K562 (cell line): ENCODE measurements around the gene BACE2. TPM values are rescaled to one million over a fixed set of nuclear protein-coding genes. Genes with fewer than 3 reads are reported as not detected.

ENCODE experiments used
- ATAC-seq: fragments of 200-7000 bp; cut with Tn5 transposase; 3 replicates; pipeline ENCODE4 v1.9.1; 2020; ENCODE audit warnings: moderate library complexity
- BruUV-seq: library from RNA; stranded (reverse); fragments of 400-500 nt; replicated peaks from 2 replicates; lab custom pipeline; 2021; lab: Mats Ljungman, UMichigan
- CTCF ChIA-PET: fragments of 300-600 bp; formaldehyde crosslinking; extraction: SDS; loops from one replicate; lab custom pipeline; 2021; ENCODE audit warnings: low intra/inter-chr PET ratio; lab: Yijun Ruan, JAX
- POLR2A ChIA-PET: fragments of 300-600, 350-650 bp; sonication (Branson Sonifier 250); formaldehyde crosslinking; extraction: SDS; loops from one replicate; lab custom pipeline; 2021; ENCODE audit warnings: antibody characterized with exemption, inconsistent platforms; lab: Yijun Ruan, JAX
- DNase-seq, 4 experiments: peaks; one replicate each; pipeline versions ENCODE4 v3.0.0 to v3.0.0-alpha.2; 2011 to 2018; ENCODE audit warnings: low spot score in 3 of 4, mixed read lengths in 3 of 4; ENCODE audit errors: extremely low read depth in 1 of 4
- FAIRE-seq: peaks from 2 replicates; lab custom pipeline; 2011; peaks lifted over from hg19 to GRCh38; lab: Jason Lieb, UNC
- H2AFZ ChIP-seq: 2 replicates; pipeline ENCODE4 v1.6.0; 2011; ENCODE audit warnings: low read depth, low read length, control low read depth, inconsistent platforms
- H3K27ac ChIP-seq: fragments of 200-600 bp; 3 replicates; pipeline ENCODE4 v1.8.0; 2011; ENCODE audit warnings: low read depth, mild to moderate bottlenecking, control low read depth, inconsistent platforms, low read length, moderate library complexity, mixed read lengths; ENCODE audit errors: extremely low read depth
- H3K27me3 ChIP-seq, 2 experiments: fragments of 300-600 bp in 1 of 2; 2 replicates in 1 of 2; 3 replicates in 1 of 2; pipeline versions ENCODE4 v1.6.0 to v1.8.0; 2011; ENCODE audit warnings: inconsistent platforms in 2 of 2, low read length in 2 of 2, mild to moderate bottlenecking in 1 of 2, mixed read lengths in 1 of 2, moderate library complexity in 1 of 2; ENCODE audit not compliant: control insufficient read depth in 2 of 2, insufficient read depth in 2 of 2
- H3K36me3 ChIP-seq: fragments of 300-600 bp; 3 replicates; pipeline ENCODE4 v1.8.0; 2011; ENCODE audit warnings: mild to moderate bottlenecking, low read length, inconsistent platforms; ENCODE audit not compliant: control insufficient read depth, insufficient read depth
- H3K4me1 ChIP-seq, 2 experiments: fragments of 200-600 bp in 1 of 2; replicated peaks in 1 of 2; 2 replicates in 1 of 2; 3 replicates in 1 of 2; pipeline versions ENCODE4 v1.5.1 to v1.8.0; 2011; ENCODE audit warnings: inconsistent platforms in 2 of 2, low read length in 2 of 2, mild to moderate bottlenecking in 1 of 2, mixed read lengths in 1 of 2, moderate library complexity in 1 of 2; ENCODE audit not compliant: control insufficient read depth in 2 of 2, insufficient read depth in 2 of 2
- H3K4me2 ChIP-seq: 2 replicates; pipeline ENCODE4 v1.6.1; 2011; ENCODE audit warnings: low read length, control low read depth, inconsistent platforms, mixed read lengths; ENCODE audit not compliant: insufficient read depth
- H3K4me3 ChIP-seq: fragments of 200-600 bp; sonication (generic), shearing (Covaris generic); 2 replicates; pipeline ENCODE4 v1.5.1; 2016; ENCODE audit warnings: control low read depth, inconsistent platforms
- H3K79me2 ChIP-seq: fragments of 200-600 bp; 3 replicates; pipeline ENCODE4 v1.8.0; 2011; ENCODE audit warnings: low read length, inconsistent platforms; ENCODE audit not compliant: control insufficient read depth, insufficient read depth
- H3K9ac ChIP-seq, 2 experiments: 2 replicates each; pipeline versions ENCODE4 v1.6.0 to v1.6.1; 2011; ENCODE audit warnings: low read depth in 2 of 2, low read length in 2 of 2, control low read depth in 1 of 2, inconsistent platforms in 1 of 2, mild to moderate bottlenecking in 1 of 2, mixed read lengths in 1 of 2; ENCODE audit not compliant: insufficient read depth in 1 of 2
- H3K9me1 ChIP-seq: one replicate; pipeline ENCODE4 v1.6.0; 2011; ENCODE audit warnings: inconsistent platforms, mild to moderate bottlenecking, low read length, moderate library complexity; ENCODE audit not compliant: control insufficient read depth, insufficient read depth
- H3K9me3 ChIP-seq: replicated peaks from 2 replicates; pipeline ENCODE4 v1.5.1; 2011; ENCODE audit warnings: low read depth, low read length, inconsistent platforms; ENCODE audit not compliant: control insufficient read depth, insufficient read depth
- H4K20me1 ChIP-seq: replicated peaks from 2 replicates; pipeline ENCODE4 v1.6.1; 2011; ENCODE audit warnings: low read length, inconsistent platforms, mixed read lengths; ENCODE audit not compliant: control insufficient read depth, insufficient read depth
- CC2D1A ChIP-seq: fragments of 450-650 bp; IDR thresholded peaks from 2 replicates; pipeline ENCODE4 v1.6.1; 2017; ENCODE audit warnings: mild to moderate bottlenecking
- NONO ChIP-seq, 2 experiments: fragments of 200-400 bp in 1 of 2; fragments of 450-650 bp in 1 of 2; formaldehyde crosslinking in 1 of 2; IDR thresholded peaks; 2 replicates each; pipeline ENCODE4 v1.6.1; 2017; ENCODE audit warnings: low read depth in 2 of 2, mild to moderate bottlenecking in 2 of 2, moderate library complexity in 2 of 2, low read length in 1 of 2
- PRPF4 ChIP-seq: fragments of 200-400 bp; formaldehyde crosslinking; IDR thresholded peaks from one replicate; pipeline ENCODE4 v1.6.1; 2017; ENCODE audit warnings: low read length, low read depth, mild to moderate bottlenecking; ENCODE audit not compliant: insufficient read depth, poor library complexity, severe bottlenecking
- RBM15 ChIP-seq: fragments of 200-400 bp; formaldehyde crosslinking; IDR thresholded peaks from 2 replicates; pipeline ENCODE4 v1.6.1; 2018; ENCODE audit warnings: mild to moderate bottlenecking, low read length, moderate library complexity; ENCODE audit not compliant: insufficient read depth
- SREBF1 ChIP-seq: fragments of 150-350 bp; IDR thresholded peaks from 2 replicates; pipeline ENCODE4 v1.6.1; 2014; ENCODE audit warnings: antibody characterized with exemption, low read depth, low read length, borderline replicate concordance
- TEAD2 ChIP-seq: fragments of 450-650 bp; IDR thresholded peaks from 2 replicates; pipeline ENCODE4 v1.6.1; 2016; ENCODE audit warnings: missing genetic modification characterization, control low read depth, missing compliant biosample characterization
- ZBTB11 ChIP-seq, 3 experiments: fragments of 200-800 bp in 1 of 3; fragments of 250-450 bp in 1 of 3; fragments of 450-650 bp in 1 of 3; sonication (Bioruptor Pico) in 1 of 3; sonication (Bioruptor generic) in 1 of 3; formaldehyde crosslinking in 1 of 3; IDR thresholded peaks; 2 replicates each; pipeline versions ENCODE4 v1.6.1 to v1.8.0; 2016 to 2022; ENCODE audit warnings: mild to moderate bottlenecking in 2 of 3, missing genetic modification characterization in 2 of 3, missing compliant biosample characterization in 1 of 3, moderate library complexity in 1 of 3
- ZKSCAN1 ChIP-seq: fragments of 150-350 bp; IDR thresholded peaks from 2 replicates; pipeline ENCODE4 v1.6.1; 2016; ENCODE audit warnings: low read depth, low read length
- ZNF253 ChIP-seq: fragments of 250-450 bp; sonication (Bioruptor Pico); conservative IDR thresholded peaks from 2 replicates; pipeline ENCODE4 v1.6.1; 2021; ENCODE audit warnings: mild to moderate bottlenecking
- ZNF280A ChIP-seq: fragments of 450-650 bp; IDR thresholded peaks from 2 replicates; pipeline ENCODE4 v1.6.1; 2018; ENCODE audit warnings: mild to moderate bottlenecking, low read depth; ENCODE audit not compliant: partially characterized antibody
- ZNF316 ChIP-seq: fragments of 450-650 bp; IDR thresholded peaks from 2 replicates; pipeline ENCODE4 v1.6.1; 2016
- ZNF561 ChIP-seq: fragments of 450-650 bp; formaldehyde crosslinking; conservative IDR thresholded peaks from 2 replicates; pipeline ENCODE4 v1.4.0; 2020; ENCODE audit warnings: mild to moderate bottlenecking, moderate library complexity
- WGBS: fragments of 100-300 bp; shearing (Covaris generic); methylation state at CpG from one replicate; pipeline ENCODE4 v1.1.6; 2016; ENCODE audit warnings: low coverage, mixed read lengths; ENCODE audit not compliant: insufficient coverage; ENCODE audit errors: missing lambda C conversion rate; 5-methylcytosine and 5-hydroxymethylcytosine counted together
- in situ Hi-C: fragments of 300-500 bp; cut with MboI; formaldehyde crosslinking; loops from 4 replicates; pipeline ENCODE4 v1.15.0; 2018; ENCODE audit warnings: inconsistent platforms, mixed read lengths
- intact Hi-C: fragments of 100-400 bp; cut with micrococcal nuclease; formaldehyde crosslinking; loops from 2 replicates; pipeline ENCODE4 v1.14.2; 2022
- polyA plus RNA-seq, 8 experiments: library from polyadenylated mRNA; depleted of rRNA in 4 of 8; stranded (reverse) in 5 of 8; unstranded in 3 of 8; fragments of >200 nt; fragmentation: Nextera tagmentation in 2 of 8; fragmentation: Illumina TruSeq in 1 of 8; extraction: Ambion mirVana in 2 of 8; extraction: Trizol in 1 of 8; gene quantifications; 2 replicates each; pipeline versions ENCODE4 v1.2.1 to v1.2.3, GENCODE V29; 2011 to 2014; ENCODE audit warnings: inconsistent platforms in 1 of 8, missing spikeins in 1 of 8
- total RNA-seq, 7 experiments: library from RNA; depleted of rRNA in 6 of 7; stranded (reverse); fragments of >200 nt in 6 of 7; fragmentation: Illumina TruSeq in 2 of 7; extraction: Trizol in 2 of 7; gene quantifications; 2 replicates each; pipeline versions ENCODE4 v1.2.1 to v1.2.3, GENCODE V29; 2011 to 2021; ENCODE audit warnings: low replicate concordance in 1 of 7
- TF ChIP-seq, protein P1 (sequence below): sonication (generic); formaldehyde crosslinking; IDR thresholded peaks from 2 replicates; pipeline ENCODE4 v1.8.1; 2023; ENCODE audit warnings: mild to moderate bottlenecking, missing genetic modification reagents, moderate library complexity

Gene BACE2
- total and polyA plus RNA-seq, 9 of the 15 experiments (the other 6 are each of a cell fraction or from before 2014, with no cell fraction given): 0.05 to 0.24 (median 0.15) TPM; not detected in 2

GRCh38 chr21:41210426-41211059 lies 42.6 kb downstream of the BACE2 start:
- H3K27me3 ChIP-seq: peaks cover 16 to 45% of the 10 kb centered on the region in 2 experiments; a peak in 3 of 5 replicates
- no peak overlapping the region for H3K4me2 ChIP-seq
- H2AFZ ChIP-seq: no peak overlapping the region
- H4K20me1 ChIP-seq: peaks cover 10% of the 10 kb centered on the region; the same call in 1 of the 2 replicates
- no peaks in the 10 kb centered on the region for H3K9me3 ChIP-seq
- ATAC-seq (no peak), FAIRE-seq (no peak), DNase-seq (no peak)
- no peak overlapping the region for H3K4me3 ChIP-seq
- intact Hi-C loops: no loop called here
- no TSS peak for BruUV-seq
- POLR2A ChIA-PET: interaction anchor here (0.7 kb wide), 1 partner anchor 20 kb away, joined by 3 read pairs; no protein-coding TSS in a partner anchor
- H3K9ac ChIP-seq: no peak overlapping the region
- CTCF ChIA-PET: no interaction called here
- in situ Hi-C loops: no loop called here
- H3K4me1 ChIP-seq: no peaks in the 10 kb centered on the region; a peak in 1 of 5 replicates
- WGBS: 3% methylated on average over 14 of the region's 14 CpGs
- H3K36me3 ChIP-seq: no peaks in the 10 kb centered on the region
- no peaks in the 10 kb centered on the region for H3K79me2 ChIP-seq
- H3K9me1 ChIP-seq: no peaks in the 10 kb centered on the region
- no peak overlapping the region for H3K27ac ChIP-seq
- TF ChIP-seq RBM15 (no peak), CC2D1A (no peak), ZNF561 (no peak), NONO (IDR thresholded peaks at IDR 0.05; ENCODE audit: low read depth in 2 of 2, low read length in 1 of 2) (no peak), ZNF280A (no peak), TEAD2 (tag) (no peak), ZKSCAN1 (no peak), ZBTB11 (CRISPR knock-in tag; IDR thresholded peaks at IDR 0.05) (no peak), ZNF316 (no peak), PRPF4 (no peak), SREBF1 (no peak), ZNF253 (CRISPR knock-in tag) (no peak)
- TF ChIP-seq, protein P1, sequence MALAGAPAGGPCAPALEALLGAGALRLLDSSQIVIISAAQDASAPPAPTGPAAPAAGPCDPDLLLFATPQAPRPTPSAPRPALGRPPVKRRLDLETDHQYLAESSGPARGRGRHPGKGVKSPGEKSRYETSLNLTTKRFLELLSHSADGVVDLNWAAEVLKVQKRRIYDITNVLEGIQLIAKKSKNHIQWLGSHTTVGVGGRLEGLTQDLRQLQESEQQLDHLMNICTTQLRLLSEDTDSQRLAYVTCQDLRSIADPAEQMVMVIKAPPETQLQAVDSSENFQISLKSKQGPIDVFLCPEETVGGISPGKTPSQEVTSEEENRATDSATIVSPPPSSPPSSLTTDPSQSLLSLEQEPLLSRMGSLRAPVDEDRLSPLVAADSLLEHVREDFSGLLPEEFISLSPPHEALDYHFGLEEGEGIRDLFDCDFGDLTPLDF (CRISPR knock-in tag): no peak
